HG02852 (cell line): ENCODE data around the gene DCDC2.
"Not testable (repeated sequence)": the region's sequence is repeated elsewhere in the genome, so short reads cannot be mapped to it uniquely, and the experiment has no call there.

ENCODE experiments used
- ATAC-seq: cut with Tn5 transposase; IDR thresholded peaks from one replicate; pipeline ENCODE4 v1.9.1; 2021; ENCODE audit warnings: mild to moderate bottlenecking, moderate library complexity; ENCODE audit not compliant: unreplicated experiment

The DCDC2 gene

GRCh38 chr6:24357336-24358218, at the start of gene DCDC2:
TSS of gene DCDC2 (minus strand) at chr6:24358059. CDS start at chr6:24357750, 309 bp downstream.
- ATAC-seq = no peak

GRCh38 chr6:24405262-24405661, 47.4 kb upstream of the DCDC2 start:
- no peak for ATAC-seq

- ATAC-seq = no peak
These were observed 45.6 kb upstream of the DCDC2 start for GRCh38 chr6:24403501-24403824.

GRCh38 chr6:24402697-24403500, 45.0 kb upstream of the DCDC2 start, which contains the start of gene MRS2:
TSS of gene MRS2 (plus strand) at chr6:24402936. CDS start at chr6:24403047, 111 bp downstream.
- peak; percentile 97 for ATAC-seq

- ATAC-seq = no peak
These were observed 43.6 kb upstream of the DCDC2 start for GRCh38 chr6:24401458-24401857.

- ATAC-seq = not testable (repeated sequence)
These were observed 42.5 kb upstream of the DCDC2 start for GRCh38 chr6:24400045-24401039.

- no peak for ATAC-seq
These were observed 39.8 kb upstream of the DCDC2 start for GRCh38 chr6:24397631-24398030.

GRCh38 chr6:24396824-24397223, 39.0 kb upstream of the DCDC2 start:
- ATAC-seq = no peak

GRCh38 chr6:24394780-24395437, 37.0 kb upstream of the DCDC2 start:
- no peak for ATAC-seq

GRCh38 chr6:24394061-24394779, 36.4 kb upstream of the DCDC2 start:
- ATAC-seq = no peak

- ATAC-seq = peak; percentile 97
These were observed 34.0 kb upstream of the DCDC2 start for GRCh38 chr6:24391756-24392405.

- no peak for ATAC-seq
These were observed 33.3 kb upstream of the DCDC2 start for GRCh38 chr6:24391208-24391607.

- ATAC-seq = no peak
These were observed 30.0 kb upstream of the DCDC2 start for GRCh38 chr6:24387818-24388217.

- ATAC-seq = no peak
These were observed 27.8 kb upstream of the DCDC2 start for GRCh38 chr6:24385536-24386269.

GRCh38 chr6:24384369-24385130, 26.7 kb upstream of the DCDC2 start:
- ATAC-seq = not testable (repeated sequence)

GRCh38 chr6:24382891-24383494, 25.1 kb upstream of the DCDC2 start:
- ATAC-seq = not testable (repeated sequence)

GRCh38 chr6:24382220-24382540, 24.3 kb upstream of the DCDC2 start:
- ATAC-seq = no peak
